ENCODE results near the gene CACNA1D. TPM values are rescaled to one million over a fixed set of nuclear protein-coding genes. Genes with fewer than 3 reads are reported as not detected.
A peak's percentile ranks its signal among the peaks of the same experiment; 100 is the strongest.
"Not testable (repeated sequence)": the region's sequence is repeated elsewhere in the genome, so short reads cannot be mapped to it uniquely, and the experiment has no call there.

Gene CACNA1D
- total RNA-seq: 1 to 10 TPM in 1 of 2 donors, under 1 TPM in 1; 0.68 to 1.5 TPM

GRCh38 chr3:53493963-53494791 is at the start of gene CACNA1D:
TSS of gene CACNA1D (plus strand) at chr3:53494611. CDS start at chr3:53495167, 556 bp downstream.
- no peak within 1 kb of the TSS for H3K27ac ChIP-seq
- no peak for DNase-seq (ENCODE audit: low spot score)

GRCh38 chr3:53457068-53457467 is 37.3 kb upstream of the CACNA1D start:
- ATAC-seq (ENCODE audit: insufficient number of reproducible peaks, low FRiP score, low read depth): no peak
- no peak for DNase-seq (ENCODE audit: low spot score)
- no peak for TF ChIP-seq CTCF (IDR thresholded peaks at IDR 0.05)

More at GRCh38 chr3:53493963-53494791, at the start of gene CACNA1D:
- no peak for TF ChIP-seq CTCF (IDR thresholded peaks at IDR 0.05)
- H3K4me3 ChIP-seq: peak within 1 kb of the TSS; percentile 72
- no peaks in the 10 kb centered on the region for H3K27me3 ChIP-seq (replicated peaks; ENCODE audit: insufficient read depth)
- no peaks in the 10 kb centered on the region for H3K9me3 ChIP-seq
- ATAC-seq (ENCODE audit: insufficient number of reproducible peaks, low FRiP score, low read depth): no peak
- no peaks in the 10 kb centered on the region for H3K36me3 ChIP-seq
- H3K4me1 ChIP-seq (ENCODE audit: control insufficient read depth in 1 of 2, low read depth in 2 of 2): peaks cover 3 to 24% of the 10 kb centered on the region in 2 donors

GRCh38 chr3:53460326-53460725 is 34.1 kb upstream of the CACNA1D start:
- Histone ChIP-seq H3K9me3 (no peaks in the 10 kb centered on the region), H3K27ac (no peak overlapping the region), H3K36me3 (no peaks in the 10 kb centered on the region), H3K27me3 (replicated peaks; ENCODE audit: insufficient read depth) (no peaks in the 10 kb centered on the region), H3K4me1 (ENCODE audit: control insufficient read depth in 1 of 2, low read depth in 2 of 2) (no peaks in the 10 kb centered on the region), H3K4me3 (no peak overlapping the region)
- DNase-seq (ENCODE audit: low spot score): no peak
- ATAC-seq (ENCODE audit: insufficient number of reproducible peaks, low FRiP score, low read depth): no peak
- TF ChIP-seq CTCF (IDR thresholded peaks at IDR 0.05): no peak

More at GRCh38 chr3:53457068-53457467, 37.3 kb upstream of the CACNA1D start:
- Histone ChIP-seq H3K4me1 (ENCODE audit: control insufficient read depth in 1 of 2, low read depth in 2 of 2) (no peaks in the 10 kb centered on the region), H3K27ac (no peak overlapping the region), H3K4me3 (no peak overlapping the region), H3K9me3 (no peaks in the 10 kb centered on the region), H3K27me3 (replicated peaks; ENCODE audit: insufficient read depth) (no peaks in the 10 kb centered on the region), H3K36me3 (no peaks in the 10 kb centered on the region)

GRCh38 chr3:53464424-53464823 is 30.0 kb upstream of the CACNA1D start:
- no peaks in the 10 kb centered on the region for H3K9me3 ChIP-seq
- TF ChIP-seq CTCF (IDR thresholded peaks at IDR 0.05): no peak
- H3K4me1 ChIP-seq (ENCODE audit: control insufficient read depth in 1 of 2, low read depth in 2 of 2): no peaks in the 10 kb centered on the region
- no peaks in the 10 kb centered on the region for H3K27me3 ChIP-seq (replicated peaks; ENCODE audit: insufficient read depth)
- no peak overlapping the region for H3K4me3 ChIP-seq
- no peaks in the 10 kb centered on the region for H3K36me3 ChIP-seq
- no peak for DNase-seq (ENCODE audit: low spot score)
- ATAC-seq (ENCODE audit: insufficient number of reproducible peaks, low FRiP score, low read depth): no peak
- no peak overlapping the region for H3K27ac ChIP-seq

GRCh38 chr3:53469758-53470157 is 24.7 kb upstream of the CACNA1D start:
- H3K36me3 ChIP-seq; DNase-seq (ENCODE audit: low spot score); H3K4me1 ChIP-seq (ENCODE audit: control insufficient read depth in 1 of 2, low read depth in 2 of 2); H3K27ac ChIP-seq; H3K9me3 ChIP-seq; H3K4me3 ChIP-seq; H3K27me3 ChIP-seq (replicated peaks; ENCODE audit: insufficient read depth); ATAC-seq (ENCODE audit: insufficient number of reproducible peaks, low FRiP score, low read depth): not testable (repeated sequence)

Data from thoracic aorta (tissue), 2 donors.